Neural progenitor cell (in vitro differentiated cells): Measurements from ENCODE around the gene FSTL4. TPM values are rescaled to one million over a fixed set of nuclear protein-coding genes. Genes with fewer than 3 reads are reported as not detected.
A peak's percentile ranks its signal among the peaks of the same experiment; 100 is the strongest.

Source experiments
- DNase-seq: peaks from one replicate; pipeline ENCODE4 v3.0.0-alpha.2; 2016; ENCODE audit warnings: low spot score
- H2AFZ ChIP-seq: fragments of 200-600 bp; sonication (generic); replicated peaks from 2 replicates; pipeline ENCODE4 v1.6.1; 2016; ENCODE audit warnings: antibody characterized with exemption
- H3F3A ChIP-seq: fragments of 200-600 bp; sonication (generic); 2 replicates; pipeline ENCODE4 v1.6.1; 2016; ENCODE audit warnings: antibody characterized with exemption, low read depth
- H3K27ac ChIP-seq: fragments of 200-600 bp; sonication (generic); 2 replicates; pipeline ENCODE4 v1.5.1; 2016; ENCODE audit warnings: mild to moderate bottlenecking
- H3K27me3 ChIP-seq: fragments of 200-600 bp; sonication (generic); 2 replicates; pipeline ENCODE4 v1.6.1; 2016; ENCODE audit warnings: mild to moderate bottlenecking, moderate library complexity
- H3K36me3 ChIP-seq: fragments of 200-600 bp; sonication (generic); 2 replicates; pipeline ENCODE4 v1.5.1; 2016
- H3K4me1 ChIP-seq: fragments of 200-600 bp; sonication (generic); 2 replicates; pipeline ENCODE4 v1.6.1; 2016; ENCODE audit warnings: mixed run types
- H3K4me2 ChIP-seq: fragments of 200-600 bp; sonication (generic); 2 replicates; pipeline ENCODE4 v1.6.1; 2016
- H3K4me3 ChIP-seq: fragments of 200-600 bp; sonication (generic); 2 replicates; pipeline ENCODE4 v1.5.1; 2016
- H3K79me2 ChIP-seq: fragments of 200-600 bp; sonication (generic); 2 replicates; pipeline ENCODE4 v1.6.1; 2016; ENCODE audit warnings: low read depth
- H3K9ac ChIP-seq: fragments of 200-600 bp; sonication (generic); 2 replicates; pipeline ENCODE4 v1.6.1; 2016
- H3K9me3 ChIP-seq: fragments of 200-600 bp; sonication (generic); 2 replicates; pipeline ENCODE4 v1.5.1; 2016; ENCODE audit warnings: low read depth
- H4K20me1 ChIP-seq: fragments of 200-600 bp; sonication (generic); 2 replicates; pipeline ENCODE4 v1.6.1; 2016; ENCODE audit warnings: low read depth
- H3K27ac Mint-ChIP-seq: 3 replicates; pipeline ENCODE4 v1.8.0; 2021; ENCODE audit warnings: mixed read lengths
- H3K27me3 Mint-ChIP-seq: 2 replicates; pipeline ENCODE4 v1.8.0; 2022; ENCODE audit warnings: low read depth, mild to moderate bottlenecking, inconsistent platforms, moderate library complexity, mixed read lengths; ENCODE audit not compliant: insufficient read depth
- H3K36me3 Mint-ChIP-seq: 3 replicates; pipeline ENCODE4 v1.8.0; 2021; ENCODE audit warnings: mixed read lengths
- H3K4me1 Mint-ChIP-seq: 3 replicates; pipeline ENCODE4 v1.8.0; 2021; ENCODE audit warnings: mixed read lengths
- H3K4me3 Mint-ChIP-seq: 3 replicates; pipeline ENCODE4 v1.8.0; 2021; ENCODE audit warnings: mild to moderate bottlenecking, moderate library complexity, mixed read lengths
- H3K9me3 Mint-ChIP-seq: 3 replicates; pipeline ENCODE4 v1.8.0; 2020; ENCODE audit warnings: mixed read lengths
- CTCF ChIP-seq: fragments of 200-600 bp; sonication (generic); IDR thresholded peaks from 2 replicates; pipeline ENCODE4 v1.5.1; 2017; ENCODE audit warnings: antibody characterized with exemption, mild to moderate bottlenecking
- EZH2 ChIP-seq: fragments of 200-600 bp; sonication (generic); IDR thresholded peaks from 2 replicates; pipeline ENCODE4 v1.6.1; 2017; ENCODE audit warnings: antibody characterized with exemption, mild to moderate bottlenecking, moderate library complexity
- EZH2phosphoT487 ChIP-seq: fragments of 200-600 bp; sonication (generic); IDR thresholded peaks from 2 replicates; pipeline ENCODE4 v1.6.1; 2017; ENCODE audit warnings: antibody characterized with exemption
- total RNA-seq: library from RNA; depleted of rRNA; stranded (reverse); fragments of >200 nt; gene quantifications from 2 replicates; pipeline ENCODE4 v1.2.3, GENCODE V29; 2015; ENCODE audit warnings: low replicate concordance

Gene FSTL4
- total RNA-seq, 1 donor from 2014 or later: 0.95 TPM

GRCh38 chr5:133525126-133525525, 87.2 kb downstream of the FSTL4 start:
- no peak overlapping the region for H3K27ac Mint-ChIP-seq
- no peaks in the 10 kb centered on the region for H3K36me3 Mint-ChIP-seq
- H3K9me3 Mint-ChIP-seq: no peaks in the 10 kb centered on the region
- Histone ChIP-seq H3K27ac (no peak overlapping the region), H2AFZ (no peak overlapping the region), H3K4me3 (no peak overlapping the region), H3K4me2 (no peak overlapping the region), H3K4me1 (peaks cover 25% of the 10 kb centered on the region), H3K36me3 (no peaks in the 10 kb centered on the region), H3K9ac (no peak overlapping the region), H3K27me3 (no peaks in the 10 kb centered on the region), H3K79me2 (no peaks in the 10 kb centered on the region), H3F3A (no peaks in the 10 kb centered on the region), H4K20me1 (no peaks in the 10 kb centered on the region), H3K9me3 (no peaks in the 10 kb centered on the region)
- peak; percentile 8 for DNase-seq
- TF ChIP-seq CTCF: no peak
- H3K4me1 Mint-ChIP-seq: peaks cover 23% of the 10 kb centered on the region
- H3K4me3 Mint-ChIP-seq: no peak overlapping the region
- H3K27me3 Mint-ChIP-seq: no peaks in the 10 kb centered on the region

GRCh38 chr5:133524666-133525065, 87.7 kb downstream of the FSTL4 start:
- H3K9me3 ChIP-seq: no peaks in the 10 kb centered on the region
- Mint-ChIP-seq H3K27me3 (no peaks in the 10 kb centered on the region), H3K4me1 (peaks cover 23% of the 10 kb centered on the region), H3K36me3 (no peaks in the 10 kb centered on the region), H3K27ac (no peak overlapping the region), H3K4me3 (no peak overlapping the region), H3K9me3 (no peaks in the 10 kb centered on the region)
- H3K79me2 ChIP-seq: no peaks in the 10 kb centered on the region
- H3K9ac ChIP-seq: no peak overlapping the region
- H3K36me3 ChIP-seq: no peaks in the 10 kb centered on the region
- peak; percentile 20 for DNase-seq
- no peak overlapping the region for H3K27ac ChIP-seq
- no peaks in the 10 kb centered on the region for H3F3A ChIP-seq
- H3K4me1 ChIP-seq: peaks cover 21% of the 10 kb centered on the region
- no peak overlapping the region for H2AFZ ChIP-seq
- no peak overlapping the region for H3K4me2 ChIP-seq
- no peak overlapping the region for H3K4me3 ChIP-seq
- no peak for TF ChIP-seq CTCF
- TF ChIP-seq EZH2phosphoT487: no peak
- H3K27me3 ChIP-seq: no peaks in the 10 kb centered on the region
- H4K20me1 ChIP-seq: no peaks in the 10 kb centered on the region

GRCh38 chr5:133523961-133524586, 88.3 kb downstream of the FSTL4 start:
- peaks cover 21% of the 10 kb centered on the region for H3K4me1 ChIP-seq
- H3K27ac Mint-ChIP-seq: no peak overlapping the region
- no peaks in the 10 kb centered on the region for H3K9me3 Mint-ChIP-seq
- no peaks in the 10 kb centered on the region for H3K36me3 Mint-ChIP-seq
- no peaks in the 10 kb centered on the region for H3K27me3 Mint-ChIP-seq
- no peaks in the 10 kb centered on the region for H4K20me1 ChIP-seq
- no peak for TF ChIP-seq EZH2phosphoT487
- TF ChIP-seq EZH2: no peak
- no peak for TF ChIP-seq CTCF
- H3K4me2 ChIP-seq: no peak overlapping the region
- no peak overlapping the region for H3K27ac ChIP-seq
- no peaks in the 10 kb centered on the region for H3K9me3 ChIP-seq
- no peaks in the 10 kb centered on the region for H3K36me3 ChIP-seq
- H3K4me3 Mint-ChIP-seq: peak overlapping the region; percentile 28
- no peaks in the 10 kb centered on the region for H3F3A ChIP-seq
- H3K4me1 Mint-ChIP-seq: peaks cover 23% of the 10 kb centered on the region
- H3K9ac ChIP-seq: no peak overlapping the region
- no peaks in the 10 kb centered on the region for H3K27me3 ChIP-seq
- H2AFZ ChIP-seq: no peak overlapping the region
- DNase-seq: no peak
- no peak overlapping the region for H3K4me3 ChIP-seq
- H3K79me2 ChIP-seq: no peaks in the 10 kb centered on the region
